Stimulated activated naive CD4-positive, alpha-beta T cell treated with Interleukin-2 at 50 U/mL for 16 hours (primary cell): ENCODE results near the gene PLCXD3.
"Not testable (repeated sequence)": the region's sequence is repeated elsewhere in the genome, so short reads cannot be mapped to it uniquely, and the experiment has no call there.

Experiments used
- DNase-seq: peaks from one replicate; lab custom pipeline; 2025; lab: John Stamatoyannopoulos, UW

The PLCXD3 gene

GRCh38 chr5:41493490-41494126 lies 16.8 kb downstream of the PLCXD3 start:
- not testable (repeated sequence) for DNase-seq

- no peak for DNase-seq
Observed at GRCh38 chr5:41485533-41485932, 24.9 kb downstream of the PLCXD3 start.

GRCh38 chr5:41482715-41483114 lies 27.7 kb downstream of the PLCXD3 start:
- DNase-seq: no peak

- no peak for DNase-seq
Observed at GRCh38 chr5:41482173-41482572, 28.2 kb downstream of the PLCXD3 start.

- not testable (repeated sequence) for DNase-seq
Observed at GRCh38 chr5:41471571-41472208, 38.7 kb downstream of the PLCXD3 start.

DNA sequence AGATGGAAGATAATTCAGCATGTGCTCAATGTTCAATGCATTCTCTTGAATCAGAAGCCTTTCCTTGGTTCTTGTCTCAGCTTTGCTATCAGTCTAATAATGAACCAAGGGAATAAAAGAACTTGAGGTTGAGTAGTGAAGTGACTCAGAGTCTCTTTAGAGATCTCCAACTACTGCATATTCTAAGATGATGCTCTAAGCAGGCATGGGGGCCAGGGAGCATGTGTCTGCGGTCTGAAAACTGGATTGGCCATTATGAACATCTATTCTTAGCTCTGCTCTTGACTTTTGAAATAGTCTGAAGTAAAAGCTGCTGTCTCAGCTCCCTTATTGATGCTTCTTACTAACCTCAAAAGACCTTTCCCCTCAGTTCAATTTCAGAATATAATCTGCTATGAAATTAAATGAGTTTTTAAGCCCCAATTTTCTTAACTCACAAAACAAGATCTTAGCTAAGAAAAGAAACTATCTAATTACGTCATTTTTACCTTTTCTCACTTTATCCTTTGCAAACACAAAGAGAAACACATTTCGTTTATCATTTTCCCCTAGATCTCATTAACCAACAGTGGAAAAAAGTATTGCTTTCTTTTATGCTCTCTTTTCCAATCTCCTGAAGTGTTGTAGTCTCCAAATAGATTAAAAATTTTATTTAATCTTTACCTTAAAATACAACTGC lies 44.8 kb downstream of the PLCXD3 start:
- no peak for DNase-seq

DNA sequence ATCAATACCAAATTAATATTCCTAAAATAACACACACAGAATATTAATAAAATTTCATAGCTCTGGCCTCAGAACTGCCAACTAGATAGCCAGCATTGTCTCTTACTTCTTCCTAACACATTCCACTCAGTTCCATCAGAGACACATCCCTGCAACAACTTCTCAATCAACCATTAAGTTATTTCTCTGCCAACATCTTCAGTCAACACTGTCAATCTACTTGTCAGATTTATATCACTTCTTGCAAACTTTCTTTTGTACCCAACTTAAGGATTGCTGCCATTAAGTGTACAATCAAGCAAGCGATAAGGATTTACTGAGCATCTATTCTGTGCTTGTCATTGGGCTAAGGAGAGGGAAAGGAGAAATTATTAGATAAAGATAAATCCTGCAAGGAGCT lies 50.8 kb downstream of the PLCXD3 start:
- DNase-seq: no peak

- no peak for DNase-seq
Observed at GRCh38 chr5:41457094-41457493, 53.3 kb downstream of the PLCXD3 start.

DNA sequence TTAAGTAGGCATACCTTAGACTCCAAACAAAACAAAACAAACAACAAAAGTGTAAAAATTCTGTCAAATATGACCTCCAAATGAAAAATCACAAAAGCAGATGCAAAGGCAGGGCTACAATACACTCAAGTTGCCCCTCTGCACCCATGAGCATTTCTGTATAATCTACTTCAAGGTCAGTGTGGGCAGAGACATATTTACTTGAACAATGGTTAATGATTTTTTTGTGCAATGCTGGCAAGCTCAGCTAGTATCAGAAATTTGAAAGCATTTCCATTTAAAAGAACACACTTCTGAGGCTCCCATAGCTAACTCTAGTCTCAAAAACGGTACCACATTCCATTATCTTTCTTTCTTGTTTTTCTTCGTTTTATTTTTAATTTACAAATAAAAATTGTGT lies 57.9 kb downstream of the PLCXD3 start:
- DNase-seq: no peak

DNA sequence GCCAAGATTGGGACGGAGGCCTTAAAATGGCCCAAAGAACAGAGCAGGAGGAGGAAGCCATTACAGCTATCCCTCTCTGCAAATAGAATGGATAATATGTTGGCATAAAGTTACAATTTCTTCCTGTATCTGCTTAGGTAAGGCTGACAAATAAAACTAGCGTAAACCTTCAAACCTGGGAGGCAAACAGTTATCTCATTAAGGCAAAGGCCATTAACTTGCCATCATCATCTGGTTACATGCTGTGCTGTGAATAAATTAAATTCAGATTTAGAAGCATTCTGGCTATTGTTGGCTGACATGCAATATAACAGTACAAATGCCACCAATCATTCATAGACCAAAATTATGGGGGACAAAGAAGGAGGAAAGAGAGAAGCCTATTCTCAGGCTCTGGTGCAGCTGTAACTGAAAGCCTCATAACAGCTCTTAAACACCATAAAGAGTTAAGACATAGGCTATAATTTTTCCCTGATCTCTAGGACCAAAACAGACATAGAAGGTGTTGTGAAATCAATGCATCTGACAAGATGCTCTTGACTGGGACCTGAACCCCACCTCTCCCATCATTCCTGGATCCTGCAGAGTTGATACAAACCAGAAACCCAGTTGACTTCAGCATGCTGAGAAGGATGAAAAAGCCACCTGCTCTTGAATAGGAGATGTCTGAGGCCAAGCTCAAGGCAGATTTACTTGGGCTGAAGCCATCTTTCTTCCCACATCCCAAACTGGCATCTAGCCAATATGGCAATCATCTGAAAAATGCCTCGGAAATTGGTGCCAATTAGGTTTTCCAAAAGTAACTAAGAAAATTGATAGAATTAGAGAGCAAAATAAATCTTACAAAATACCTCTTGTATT lies 62.5 kb downstream of the PLCXD3 start:
- DNase-seq: no peak

DNA sequence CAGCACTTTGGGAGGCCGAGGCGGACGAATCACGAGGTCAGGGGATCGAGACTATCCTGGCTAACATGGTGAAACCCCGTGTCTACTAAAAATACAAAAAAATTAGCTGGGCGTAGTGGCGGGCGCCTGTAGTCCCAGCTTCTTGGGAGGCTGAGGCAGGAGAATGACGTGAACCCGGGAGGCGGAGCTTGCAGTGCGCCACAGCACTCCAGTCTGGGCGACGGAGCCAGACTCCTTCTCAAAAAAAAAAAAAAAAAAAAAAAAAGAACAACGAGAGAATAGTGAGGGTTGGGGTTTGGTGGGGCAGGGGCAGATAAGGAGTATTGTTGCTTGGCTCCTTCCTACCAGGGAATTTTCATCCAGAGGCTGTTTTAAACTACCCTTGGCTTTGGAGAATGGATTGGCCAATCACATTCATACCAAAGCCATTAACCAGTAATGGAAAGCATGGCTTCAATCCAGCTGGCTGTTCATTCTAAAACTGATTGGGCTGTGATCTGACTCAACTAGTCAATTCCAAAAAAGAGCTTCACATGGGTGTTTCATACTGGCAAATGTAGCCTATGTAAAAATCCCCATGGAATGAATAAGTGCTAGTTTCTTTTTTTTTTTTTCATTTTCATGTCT lies 64.4 kb downstream of the PLCXD3 start:
- no peak for DNase-seq

DNA sequence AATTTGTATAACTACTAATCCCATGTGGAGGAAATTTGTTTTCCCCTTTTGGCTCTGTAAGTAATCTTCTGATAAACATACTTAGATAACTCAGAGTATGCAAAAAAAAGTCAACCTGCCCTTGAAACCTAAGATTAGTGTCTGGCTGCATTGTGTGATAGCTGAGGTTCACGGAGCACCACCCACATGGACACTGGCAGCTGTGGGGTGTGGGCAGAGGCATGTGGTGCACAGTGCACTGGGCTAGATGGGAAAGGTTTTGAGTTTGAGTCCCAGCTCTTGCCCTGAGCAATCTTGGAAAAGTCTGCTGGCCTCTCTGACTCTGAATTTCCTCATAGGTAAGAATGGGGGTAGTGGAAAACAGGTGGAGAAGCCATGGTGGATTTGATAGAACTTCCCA lies 75.1 kb downstream of the PLCXD3 start:
- no peak for DNase-seq

- no peak for DNase-seq
Observed at GRCh38 chr5:41433552-41434181, 76.7 kb downstream of the PLCXD3 start.

- no peak for DNase-seq
Observed at GRCh38 chr5:41432481-41433253, 77.7 kb downstream of the PLCXD3 start.

DNA sequence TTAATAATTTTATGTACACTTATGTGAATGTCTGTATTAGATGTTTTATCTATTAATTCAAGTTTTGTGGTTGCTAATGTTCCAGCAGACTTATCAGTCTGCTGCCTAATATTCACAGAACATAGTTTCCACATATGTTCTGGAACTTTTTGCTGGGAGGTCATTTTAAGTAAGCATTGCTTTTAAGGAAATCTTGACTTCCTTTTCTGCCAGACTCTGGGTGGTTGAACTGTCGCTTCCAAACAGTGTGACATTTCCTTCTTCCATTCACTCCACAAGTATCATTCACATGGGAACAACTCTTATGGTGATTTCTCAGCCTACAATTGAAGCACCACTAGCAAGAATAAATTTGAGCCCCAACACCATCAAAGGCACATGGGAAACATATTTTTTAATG lies 82.9 kb downstream of the PLCXD3 start:
- no peak for DNase-seq

DNA sequence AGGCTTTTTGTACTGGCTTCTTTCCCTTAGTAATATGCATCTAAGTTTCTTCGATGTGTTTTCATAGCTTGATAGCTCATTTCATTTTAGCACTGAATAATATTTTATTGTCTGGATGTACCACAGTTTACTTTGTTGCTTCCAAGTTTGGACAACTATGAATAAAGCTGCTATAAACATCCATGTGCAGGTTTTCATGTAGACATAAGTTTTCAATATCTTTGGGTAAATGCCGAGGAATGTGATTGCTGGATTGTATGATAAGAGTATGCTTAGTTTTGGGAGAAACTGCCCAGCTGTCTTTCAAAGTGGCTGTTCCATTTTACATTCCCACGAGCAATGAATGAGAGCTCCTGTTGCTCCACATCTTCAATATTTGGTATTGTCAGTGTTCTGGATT lies 84.7 kb downstream of the PLCXD3 start:
- no peak for DNase-seq

GRCh38 chr5:41420492-41421067 lies 89.8 kb downstream of the PLCXD3 start:
- DNase-seq: no peak

- no peak for DNase-seq
Observed at GRCh38 chr5:41418220-41419031, 92.0 kb downstream of the PLCXD3 start.

DNA sequence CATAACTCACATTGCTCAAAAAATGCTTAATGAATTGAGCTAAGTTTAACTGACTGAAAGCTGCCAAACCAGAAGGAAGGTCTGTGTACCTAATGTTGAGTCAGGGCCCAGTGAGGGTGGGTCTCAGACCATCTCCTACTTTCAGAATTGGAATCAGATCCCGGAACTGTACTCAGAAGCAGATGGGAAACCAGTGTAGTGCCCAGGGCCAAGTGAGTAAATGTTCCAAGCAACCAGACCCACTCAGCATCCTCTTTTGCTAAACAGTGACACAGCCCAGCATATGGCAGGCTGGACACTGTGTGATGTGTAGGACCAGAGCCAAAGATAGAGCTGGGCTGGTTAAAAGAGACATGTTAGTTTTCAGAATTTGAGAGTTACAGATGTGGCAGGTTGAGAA lies 94.1 kb downstream of the PLCXD3 start:
- no peak for DNase-seq

DNA sequence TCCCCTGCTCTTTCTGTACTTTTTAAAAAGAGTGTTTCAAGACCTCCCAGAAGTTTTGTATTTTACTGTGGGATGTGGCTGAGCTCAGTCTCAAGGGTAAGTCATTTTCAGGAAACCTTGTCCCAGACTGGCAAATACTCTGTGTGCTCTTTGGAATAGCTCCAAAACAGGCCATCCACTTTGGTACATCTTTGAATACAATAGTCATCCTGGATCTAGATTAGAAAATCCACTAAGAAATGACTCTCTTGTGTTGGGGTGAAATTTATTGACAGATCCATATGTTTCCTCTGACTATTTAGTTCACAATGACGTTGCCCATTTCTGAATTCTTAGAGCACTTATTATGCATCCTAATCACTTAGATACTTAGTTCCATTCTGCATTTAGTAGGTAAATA lies 95.2 kb downstream of the PLCXD3 start:
- no peak for DNase-seq
